ENCODE data around the gene ARHGAP24. TPM values are rescaled to one million over a fixed set of nuclear protein-coding genes. Genes with fewer than 3 reads are reported as not detected.

Gene ARHGAP24
- total and polyA plus RNA-seq, 2 of the 13 experiments (the other 11 are each of a cell fraction or from before 2014, with no cell fraction given) = 0.07 to 0.55 TPM

GRCh38 chr4:86013621-86014020 is 538.7 kb downstream of the ARHGAP24 start:
- no peaks in the 10 kb centered on the region for H3K79me2 ChIP-seq (ENCODE audit: insufficient read depth, low read length)
- FAIRE-seq (no peak), DNase-seq (ENCODE audit: low spot score) (no peak), ATAC-seq (no peak)
- H3K9me3 ChIP-seq (ENCODE audit: low read length) = no peaks in the 10 kb centered on the region
- H3K4me2 ChIP-seq (ENCODE audit: low read depth, low read length) = no peak overlapping the region
- no peak overlapping the region for H3K4me3 ChIP-seq (replicated peaks in 1 of 3; ENCODE audit: insufficient read depth in 1 of 3, low read depth in 2 of 3, low read length in 3 of 3)
- no peaks in the 10 kb centered on the region for H3K36me3 ChIP-seq (replicated peaks in 1 of 2; ENCODE audit: control insufficient read depth in 1 of 2, insufficient read depth in 2 of 2, low read length in 2 of 2)
- ChIA-PET CTCF (ENCODE audit: low intra/inter-chr PET ratio, low total read pairs) (no interaction called here), POLR2A (no interaction called here)
- no peaks in the 10 kb centered on the region for H3K4me1 ChIP-seq (ENCODE audit: insufficient read depth, low read length)
- no peak overlapping the region for H2AFZ ChIP-seq (ENCODE audit: low read length)
- WGBS (ENCODE audit: low lambda C conversion rate) = 1% methylated on average over 4 of the region's 4 CpGs
- no TSS peak for BruUV-seq (replicated peaks)
- no peak overlapping the region for H3K9ac ChIP-seq (ENCODE audit: insufficient read depth, low read depth, low read length)
- H3K27me3 ChIP-seq (ENCODE audit: control insufficient read depth in 1 of 2, insufficient read depth in 2 of 2, low read length in 2 of 2) = no peaks in the 10 kb centered on the region
- intact Hi-C loops (cut with micrococcal nuclease; ENCODE audit: unreplicated experiment) = no loop called here
- H3K27ac ChIP-seq (ENCODE audit: extremely low read length, insufficient read depth, low read length) = no peak overlapping the region
- TF ChIP-seq PAX8 (CRISPR knock-in tag; IDR thresholded peaks at IDR 0.05; ENCODE audit: borderline replicate concordance) (no peak), ZNF660 (CRISPR knock-in tag; IDR thresholded peaks at IDR 0.05; ENCODE audit: borderline replicate concordance, low read depth) (no peak), ZNF720 (CRISPR knock-in tag; IDR thresholded peaks at IDR 0.05) (no peak), ZBTB8A (CRISPR knock-in tag; IDR thresholded peaks at IDR 0.05; ENCODE audit: borderline replicate concordance, low read depth) (no peak), ZNF570 (CRISPR knock-in tag; IDR thresholded peaks at IDR 0.05; ENCODE audit: borderline replicate concordance) (no peak)
- TF ChIP-seq, protein P1, sequence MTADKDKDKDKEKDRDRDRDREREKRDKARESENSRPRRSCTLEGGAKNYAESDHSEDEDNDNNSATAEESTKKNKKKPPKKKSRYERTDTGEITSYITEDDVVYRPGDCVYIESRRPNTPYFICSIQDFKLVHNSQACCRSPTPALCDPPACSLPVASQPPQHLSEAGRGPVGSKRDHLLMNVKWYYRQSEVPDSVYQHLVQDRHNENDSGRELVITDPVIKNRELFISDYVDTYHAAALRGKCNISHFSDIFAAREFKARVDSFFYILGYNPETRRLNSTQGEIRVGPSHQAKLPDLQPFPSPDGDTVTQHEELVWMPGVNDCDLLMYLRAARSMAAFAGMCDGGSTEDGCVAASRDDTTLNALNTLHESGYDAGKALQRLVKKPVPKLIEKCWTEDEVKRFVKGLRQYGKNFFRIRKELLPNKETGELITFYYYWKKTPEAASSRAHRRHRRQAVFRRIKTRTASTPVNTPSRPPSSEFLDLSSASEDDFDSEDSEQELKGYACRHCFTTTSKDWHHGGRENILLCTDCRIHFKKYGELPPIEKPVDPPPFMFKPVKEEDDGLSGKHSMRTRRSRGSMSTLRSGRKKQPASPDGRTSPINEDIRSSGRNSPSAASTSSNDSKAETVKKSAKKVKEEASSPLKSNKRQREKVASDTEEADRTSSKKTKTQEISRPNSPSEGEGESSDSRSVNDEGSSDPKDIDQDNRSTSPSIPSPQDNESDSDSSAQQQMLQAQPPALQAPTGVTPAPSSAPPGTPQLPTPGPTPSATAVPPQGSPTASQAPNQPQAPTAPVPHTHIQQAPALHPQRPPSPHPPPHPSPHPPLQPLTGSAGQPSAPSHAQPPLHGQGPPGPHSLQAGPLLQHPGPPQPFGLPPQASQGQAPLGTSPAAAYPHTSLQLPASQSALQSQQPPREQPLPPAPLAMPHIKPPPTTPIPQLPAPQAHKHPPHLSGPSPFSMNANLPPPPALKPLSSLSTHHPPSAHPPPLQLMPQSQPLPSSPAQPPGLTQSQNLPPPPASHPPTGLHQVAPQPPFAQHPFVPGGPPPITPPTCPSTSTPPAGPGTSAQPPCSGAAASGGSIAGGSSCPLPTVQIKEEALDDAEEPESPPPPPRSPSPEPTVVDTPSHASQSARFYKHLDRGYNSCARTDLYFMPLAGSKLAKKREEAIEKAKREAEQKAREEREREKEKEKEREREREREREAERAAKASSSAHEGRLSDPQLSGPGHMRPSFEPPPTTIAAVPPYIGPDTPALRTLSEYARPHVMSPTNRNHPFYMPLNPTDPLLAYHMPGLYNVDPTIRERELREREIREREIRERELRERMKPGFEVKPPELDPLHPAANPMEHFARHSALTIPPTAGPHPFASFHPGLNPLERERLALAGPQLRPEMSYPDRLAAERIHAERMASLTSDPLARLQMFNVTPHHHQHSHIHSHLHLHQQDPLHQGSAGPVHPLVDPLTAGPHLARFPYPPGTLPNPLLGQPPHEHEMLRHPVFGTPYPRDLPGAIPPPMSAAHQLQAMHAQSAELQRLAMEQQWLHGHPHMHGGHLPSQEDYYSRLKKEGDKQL (CRISPR knock-in tag; IDR thresholded peaks at IDR 0.05; ENCODE audit: low read depth) = no peak
- H4K20me1 ChIP-seq (ENCODE audit: insufficient read depth, low read length) = no peaks in the 10 kb centered on the region
- in situ Hi-C loops (cut with HindIII; ENCODE audit: extremely low pct_ligation_motif_present, low pct_unique_long_range_greater_than_20kb) = no loop called here

Measured in HepG2 (cell line).